Activated B cell treated with CpG ODN at 0.5 μM for 24 hours (primary cell): ENCODE results near the gene CLC. TPM values are rescaled to one million over a fixed set of nuclear protein-coding genes. Genes with fewer than 3 reads are reported as not detected.
"Not testable (repeated sequence)": the region's sequence is repeated elsewhere in the genome, so short reads cannot be mapped to it uniquely, and the experiment has no call there.

Experiments used
- ATAC-seq: fragments of 200-7000 bp; cut with Tn5 transposase; one replicate; pipeline ENCODE4 v1.10.0; 2021; ENCODE audit warnings: low read depth, mild to moderate bottlenecking, moderate library complexity
- CTCF ChIA-PET: fragments of 350-600 bp; sonication (Branson Sonifier 250); formaldehyde crosslinking; loops from one replicate; lab custom pipeline; 2021; ENCODE audit warnings: antibody characterized with exemption; lab: Charles Lee
- POLR2A ChIA-PET: fragments of 350-600 bp; sonication (Branson Sonifier 250); formaldehyde crosslinking; loops from one replicate; lab custom pipeline; 2021; ENCODE audit warnings: antibody characterized with exemption; lab: Charles Lee
- DNase-seq: peaks from one replicate; pipeline ENCODE4 v3.0.0; 2022
- H3K27ac Mint-ChIP-seq: one replicate; pipeline ENCODE4 v1.8.0; 2020; ENCODE audit warnings: mixed read lengths
- H3K27me3 Mint-ChIP-seq: one replicate; pipeline ENCODE4 v1.8.0; 2021; ENCODE audit warnings: mixed read lengths
- H3K36me3 Mint-ChIP-seq: one replicate; pipeline ENCODE4 v1.8.0; 2021; ENCODE audit warnings: low read depth, mixed read lengths
- H3K4me1 Mint-ChIP-seq: one replicate; pipeline ENCODE4 v1.8.0; 2021; ENCODE audit warnings: mixed read lengths
- H3K4me3 Mint-ChIP-seq: one replicate; pipeline ENCODE4 v1.8.0; 2020; ENCODE audit warnings: mild to moderate bottlenecking, mixed read lengths
- H3K9me3 Mint-ChIP-seq: one replicate; pipeline ENCODE4 v1.8.0; 2020; ENCODE audit warnings: mixed read lengths
- intact Hi-C: fragments of 100-400 bp; cut with micrococcal nuclease; formaldehyde crosslinking; loops from one replicate; pipeline ENCODE4 v1.15.1; 2024
- total RNA-seq: library from RNA; stranded (reverse); gene quantifications from 2 replicates; pipeline ENCODE4 v1.2.3, GENCODE V29; 2022
- TF ChIP-seq, protein P1 (sequence below): fragments of 200-600 bp; IDR thresholded peaks from one replicate; pipeline ENCODE4 v1.8.0; 2022; ENCODE audit warnings: antibody characterized with exemption, mild to moderate bottlenecking

CLC gene
- total RNA-seq, 1 donor from 2014 or later: not detected

DNA sequence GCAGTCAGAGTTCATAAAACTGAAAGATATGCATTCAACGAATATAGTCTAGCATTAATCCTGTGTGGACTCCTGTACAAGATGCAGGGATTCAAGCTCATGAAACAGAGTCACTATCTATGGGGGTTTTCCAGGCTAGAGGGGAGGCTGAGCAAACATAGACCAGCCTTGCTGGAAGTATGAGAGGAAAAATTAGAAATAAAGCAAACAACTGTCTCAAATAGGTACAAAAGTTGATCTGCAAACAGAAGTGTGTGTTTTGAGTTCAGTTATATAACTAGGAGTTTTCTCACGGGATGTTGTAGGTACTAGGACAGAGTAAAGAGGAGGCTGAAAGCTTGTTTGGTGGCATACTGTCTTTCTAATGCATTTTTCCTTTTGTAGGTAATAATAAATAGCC, 42.1 kb downstream of the CLC start:
- Mint-ChIP-seq H3K27ac (no peak overlapping the region), H3K4me1 (no peaks in the 10 kb centered on the region), H3K27me3 (peaks cover 48% of the 10 kb centered on the region), H3K9me3 (no peaks in the 10 kb centered on the region), H3K36me3 (no peaks in the 10 kb centered on the region), H3K4me3 (no peak overlapping the region)
- POLR2A ChIA-PET: no interaction called here
- TF ChIP-seq, protein P1, sequence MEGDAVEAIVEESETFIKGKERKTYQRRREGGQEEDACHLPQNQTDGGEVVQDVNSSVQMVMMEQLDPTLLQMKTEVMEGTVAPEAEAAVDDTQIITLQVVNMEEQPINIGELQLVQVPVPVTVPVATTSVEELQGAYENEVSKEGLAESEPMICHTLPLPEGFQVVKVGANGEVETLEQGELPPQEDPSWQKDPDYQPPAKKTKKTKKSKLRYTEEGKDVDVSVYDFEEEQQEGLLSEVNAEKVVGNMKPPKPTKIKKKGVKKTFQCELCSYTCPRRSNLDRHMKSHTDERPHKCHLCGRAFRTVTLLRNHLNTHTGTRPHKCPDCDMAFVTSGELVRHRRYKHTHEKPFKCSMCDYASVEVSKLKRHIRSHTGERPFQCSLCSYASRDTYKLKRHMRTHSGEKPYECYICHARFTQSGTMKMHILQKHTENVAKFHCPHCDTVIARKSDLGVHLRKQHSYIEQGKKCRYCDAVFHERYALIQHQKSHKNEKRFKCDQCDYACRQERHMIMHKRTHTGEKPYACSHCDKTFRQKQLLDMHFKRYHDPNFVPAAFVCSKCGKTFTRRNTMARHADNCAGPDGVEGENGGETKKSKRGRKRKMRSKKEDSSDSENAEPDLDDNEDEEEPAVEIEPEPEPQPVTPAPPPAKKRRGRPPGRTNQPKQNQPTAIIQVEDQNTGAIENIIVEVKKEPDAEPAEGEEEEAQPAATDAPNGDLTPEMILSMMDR: no peak
- intact Hi-C loops: no loop called here
- DNase-seq: no peak
- ATAC-seq: no peak
- CTCF ChIA-PET: no interaction called here

DNA sequence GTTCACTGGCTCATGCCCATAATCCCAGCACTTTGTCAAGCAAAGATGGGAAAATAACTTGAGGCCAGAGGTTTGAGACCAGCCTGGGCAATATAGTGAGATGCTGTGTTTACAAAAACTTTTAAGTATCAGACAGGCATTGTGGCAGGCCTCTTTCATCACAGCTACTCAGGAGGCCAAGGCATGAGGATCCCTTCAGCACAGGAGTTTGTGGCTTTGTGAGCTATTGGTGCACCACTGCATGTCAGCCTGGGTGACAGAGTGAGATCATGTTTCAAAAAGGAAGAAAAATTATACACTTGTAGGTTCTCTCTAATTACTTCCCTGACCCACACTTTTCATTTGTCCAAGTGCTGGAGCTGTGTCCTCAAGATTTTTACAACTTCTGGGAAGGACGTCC, 45.0 kb downstream of the CLC start:
- no peak overlapping the region for H3K27ac Mint-ChIP-seq
- no peak for ATAC-seq
- CTCF ChIA-PET: no interaction called here

DNA sequence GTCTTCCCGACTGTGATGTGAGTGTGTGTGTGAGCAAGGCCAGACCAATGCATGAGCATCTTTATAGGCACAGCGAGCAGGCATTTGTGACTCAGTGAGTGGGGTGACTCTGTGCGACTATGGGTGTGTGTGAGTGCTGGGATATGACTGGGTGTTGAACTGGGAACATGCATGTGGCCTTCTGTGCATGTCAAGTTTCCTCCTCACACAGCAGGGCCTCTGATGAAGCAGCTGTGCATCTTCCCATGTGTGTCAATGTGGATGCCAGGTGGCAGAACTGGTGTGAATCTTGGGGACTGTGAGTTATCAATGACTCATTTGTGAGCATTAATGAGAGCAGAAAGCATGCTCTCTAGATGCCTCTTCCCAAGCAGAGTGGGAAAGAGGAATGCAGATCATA, 45.7 kb downstream of the CLC start:
- Mint-ChIP-seq H3K36me3 (no peaks in the 10 kb centered on the region), H3K4me1 (no peaks in the 10 kb centered on the region), H3K27ac (no peak overlapping the region), H3K27me3 (peaks cover 36% of the 10 kb centered on the region), H3K9me3 (no peaks in the 10 kb centered on the region), H3K4me3 (no peak overlapping the region)
- ChIA-PET POLR2A (no interaction called here), CTCF (no interaction called here)
- intact Hi-C loops: no loop called here
- DNase-seq: no peak
- no peak for ATAC-seq
- TF ChIP-seq, protein P1: no peak

More for the DNA sequence above, 45.0 kb downstream of the CLC start:
- Mint-ChIP-seq H3K27me3 (peaks cover 42% of the 10 kb centered on the region), H3K9me3 (no peaks in the 10 kb centered on the region), H3K4me1 (no peaks in the 10 kb centered on the region), H3K36me3 (no peaks in the 10 kb centered on the region), H3K4me3 (no peak overlapping the region)
- intact Hi-C loops: no loop called here
- TF ChIP-seq, protein P1: no peak
- POLR2A ChIA-PET: no interaction called here
- no peak for DNase-seq

GRCh38 chr19:39688637-39689036, 49.2 kb downstream of the CLC start:
- POLR2A ChIA-PET, H3K4me1 Mint-ChIP-seq, intact Hi-C loops, CTCF ChIA-PET, H3K9me3 Mint-ChIP-seq, H3K27ac Mint-ChIP-seq, ATAC-seq, DNase-seq, H3K36me3 Mint-ChIP-seq, H3K4me3 Mint-ChIP-seq: not testable (repeated sequence)
- peaks cover 45% of the 10 kb centered on the region for H3K27me3 Mint-ChIP-seq

DNA sequence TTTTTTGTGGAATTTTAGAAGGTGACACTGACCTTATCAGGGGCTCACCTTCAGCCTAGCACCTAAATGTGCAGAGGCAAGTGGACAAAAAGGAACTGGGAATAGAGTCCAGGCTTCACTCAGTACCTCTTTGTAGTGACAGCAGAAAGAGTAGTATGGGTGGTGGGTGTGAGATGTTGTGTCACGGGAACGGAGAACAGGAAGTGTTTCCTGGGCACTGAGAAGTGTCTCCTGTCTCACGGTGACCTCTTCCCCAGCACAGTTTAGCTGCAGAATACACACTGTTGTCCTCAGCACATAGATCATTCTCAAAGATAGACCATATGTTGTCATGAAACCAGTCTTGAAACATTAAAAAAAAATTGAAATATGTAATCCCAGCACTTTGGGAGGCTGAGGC, 51.1 kb downstream of the CLC start:
- Mint-ChIP-seq H3K4me3 (no peak overlapping the region), H3K4me1 (no peaks in the 10 kb centered on the region), H3K36me3 (no peaks in the 10 kb centered on the region), H3K27ac (no peak overlapping the region), H3K27me3 (peaks cover 34% of the 10 kb centered on the region), H3K9me3 (no peaks in the 10 kb centered on the region)
- intact Hi-C loops: no loop called here
- TF ChIP-seq, protein P1: no peak
- ChIA-PET POLR2A (no interaction called here), CTCF (interaction anchor here (0.9 kb wide), 1 partner anchor 9 kb away, joined by 3 read pairs; no protein-coding TSS in a partner anchor)
- ATAC-seq: no peak
- no peak for DNase-seq

DNA sequence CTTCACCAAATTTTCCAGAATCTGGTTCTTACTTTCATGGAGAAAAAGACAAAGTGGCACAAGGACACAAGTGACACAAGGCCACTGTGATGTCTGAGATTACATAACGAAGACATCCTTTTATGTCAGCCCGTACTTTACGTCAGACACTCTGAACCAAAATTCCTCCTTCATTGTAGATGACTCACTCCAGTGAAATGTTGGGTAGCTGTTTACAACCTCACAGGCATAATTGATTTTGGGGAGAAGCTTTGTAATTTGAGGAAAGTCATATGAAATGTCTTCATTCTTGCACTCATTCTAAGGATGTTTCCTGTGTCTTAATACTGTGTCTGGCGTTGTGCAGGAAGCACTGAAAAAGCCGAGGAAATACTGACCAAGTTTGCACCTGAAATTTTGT, 53.6 kb downstream of the CLC start:
- Mint-ChIP-seq H3K4me1 (no peaks in the 10 kb centered on the region), H3K36me3 (no peaks in the 10 kb centered on the region), H3K4me3 (no peak overlapping the region), H3K9me3 (no peaks in the 10 kb centered on the region), H3K27ac (no peak overlapping the region), H3K27me3 (peaks cover 29% of the 10 kb centered on the region)
- ChIA-PET POLR2A (no interaction called here), CTCF (no interaction called here)
- intact Hi-C loops: no loop called here
- TF ChIP-seq, protein P1: no peak
- ATAC-seq (no peak), DNase-seq (no peak)
